NCI-H748 (cell line): Measurements from ENCODE around the gene GPNMB.

Experiments
- DNase-seq: peaks from one replicate; lab custom pipeline; 2025; ENCODE audit not compliant: unreplicated experiment; lab: John Stamatoyannopoulos, UW

GPNMB gene

GRCh38 chr7:23268746-23269145 is 22.2 kb downstream of the GPNMB start:
- no peak for DNase-seq

- DNase-seq, result no peak
Observed at GRCh38 chr7:23272275-23272674, 25.7 kb downstream of the GPNMB start.

DNA sequence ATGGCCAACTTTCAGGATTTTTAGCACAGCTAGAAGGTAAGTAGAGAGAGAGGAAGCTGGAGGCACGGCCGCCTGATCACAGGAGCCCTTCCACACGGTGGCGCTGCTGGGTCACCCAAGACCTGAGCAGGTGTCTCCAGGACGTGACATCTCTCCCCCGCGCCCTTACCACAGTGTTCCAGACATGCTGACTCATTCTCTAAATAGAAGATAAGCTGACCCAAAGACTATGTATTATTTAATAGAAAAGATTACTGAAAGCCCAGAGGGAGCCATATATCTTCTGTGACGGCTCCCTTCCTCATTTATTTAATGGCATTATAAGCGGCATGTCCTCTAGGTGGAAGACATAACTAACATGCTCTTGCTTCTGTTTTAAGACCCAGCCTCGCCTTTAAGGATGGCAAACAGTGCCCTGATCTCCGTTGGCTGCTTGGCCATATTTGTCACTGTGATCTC is 26.6 kb downstream of the GPNMB start:
- DNase-seq, result peak; percentile 90

DNA sequence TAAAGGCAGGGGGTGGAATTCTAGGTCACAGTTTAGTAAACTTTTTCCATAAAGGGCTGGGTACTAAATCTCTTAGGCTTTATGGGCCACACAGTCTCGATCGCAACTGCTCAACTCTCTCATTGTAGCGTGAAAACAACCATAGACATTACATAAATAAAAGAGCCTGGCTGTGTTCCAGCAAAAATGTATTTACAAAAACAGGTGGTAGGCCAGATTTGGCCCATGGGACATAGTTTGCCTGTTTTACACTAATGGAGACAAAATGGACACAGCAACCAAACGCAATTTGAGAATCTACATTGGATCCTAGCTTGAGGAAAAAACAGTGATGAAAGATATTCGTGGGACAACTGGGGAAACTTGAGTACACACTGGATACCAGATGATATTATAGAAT is 29.3 kb downstream of the GPNMB start:
- no peak for DNase-seq

- DNase-seq, result peak; percentile 24
Observed at GRCh38 chr7:23276376-23276775, 29.8 kb downstream of the GPNMB start.

DNA sequence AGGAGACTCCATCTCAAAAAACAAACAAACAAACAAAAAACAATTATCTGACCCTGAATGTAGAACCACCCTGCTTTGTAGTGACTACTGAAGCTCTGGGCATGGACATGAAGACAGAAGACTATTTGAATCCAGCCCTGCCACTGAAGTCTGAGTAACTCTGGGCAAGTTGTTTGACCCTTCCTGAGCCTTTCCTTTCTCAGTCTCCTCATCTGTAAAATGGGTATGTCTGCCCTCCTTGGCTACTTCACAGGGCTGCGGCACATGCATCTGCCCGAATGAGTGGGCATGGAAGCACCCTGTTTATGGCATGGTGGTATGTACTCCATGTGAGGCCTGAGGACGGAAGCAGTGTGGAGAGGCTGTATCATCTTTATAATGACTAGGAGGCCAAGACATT is 30.4 kb downstream of the GPNMB start:
- DNase-seq, result no peak

GRCh38 chr7:23277359-23277989 is 30.9 kb downstream of the GPNMB start:
- peak; percentile 61 for DNase-seq

DNA sequence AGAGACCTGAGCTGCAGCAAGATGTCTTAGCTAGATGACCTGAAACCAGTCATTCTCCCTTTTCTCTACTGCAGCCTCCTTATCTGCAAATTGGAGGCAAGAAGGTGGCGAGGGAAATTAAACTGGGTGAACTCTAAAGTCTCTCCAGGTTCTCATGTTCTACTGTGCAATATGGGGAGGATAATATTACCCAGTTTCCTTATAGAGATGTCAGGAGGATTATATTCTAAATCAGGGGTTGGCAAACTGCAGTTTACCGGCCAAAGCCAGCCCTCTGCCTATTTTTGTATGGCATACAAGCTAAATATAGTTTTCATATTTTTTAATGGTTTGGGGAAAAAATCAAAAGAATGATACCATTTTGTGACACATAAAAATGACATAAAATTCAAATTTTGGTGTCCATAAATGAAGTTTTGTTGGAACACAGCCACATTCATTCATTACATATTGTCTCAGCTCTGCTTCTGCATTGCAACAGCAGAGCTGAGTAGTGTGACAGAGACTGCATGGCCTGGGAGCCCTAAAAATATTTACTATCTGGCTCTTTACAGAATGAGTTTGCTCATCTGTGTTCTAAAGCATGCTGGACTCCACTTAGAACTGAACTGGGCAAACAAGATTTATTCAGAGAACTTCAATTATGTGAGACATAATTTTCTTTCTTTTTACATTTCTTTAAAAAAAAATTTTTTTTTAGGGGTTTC is 33.4 kb downstream of the GPNMB start:
- DNase-seq, result no peak

DNA sequence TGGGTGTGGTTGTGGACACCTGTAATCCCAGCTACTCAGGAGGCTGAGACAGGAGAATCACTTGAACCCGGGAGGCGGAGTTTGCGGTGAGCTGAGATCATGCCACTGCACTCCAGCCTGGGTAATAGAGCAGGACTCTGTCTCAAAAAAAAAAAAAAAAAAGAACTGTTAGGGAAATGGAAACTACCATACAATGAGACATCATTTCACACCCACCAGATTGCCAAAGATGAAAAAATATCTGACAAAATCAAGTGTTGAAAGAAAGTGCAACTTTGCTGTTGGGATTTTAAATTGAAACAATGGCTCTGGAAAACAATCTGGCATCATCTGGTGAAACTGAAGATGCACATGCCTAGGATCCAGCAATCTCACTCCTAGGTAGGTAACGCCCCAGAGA is 36.5 kb downstream of the GPNMB start:
- no peak for DNase-seq

DNA sequence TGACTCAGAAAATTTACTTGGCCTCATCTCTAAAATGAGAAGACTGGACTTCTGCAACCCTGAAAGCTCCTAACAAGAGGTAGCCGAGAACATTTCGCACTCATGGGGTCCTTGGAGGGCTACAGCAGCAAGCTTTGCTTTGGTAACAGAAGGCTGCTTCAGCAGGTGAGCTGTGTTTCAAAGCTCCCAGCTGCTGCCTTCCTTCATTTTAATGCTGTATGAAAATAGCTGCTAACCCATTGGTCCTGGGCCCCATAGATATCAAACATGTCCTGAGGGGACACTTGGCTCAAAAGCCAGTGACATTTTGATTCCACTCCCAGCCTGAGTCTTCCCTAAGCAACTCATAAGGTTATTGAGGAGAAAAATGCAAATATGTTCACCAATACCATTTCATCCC is 38.3 kb downstream of the GPNMB start:
- DNase-seq, result no peak

- DNase-seq, result no peak
Observed at GRCh38 chr7:23285657-23286646, 39.4 kb downstream of the GPNMB start.

- DNase-seq, result no peak
Observed at GRCh38 chr7:23287612-23288011, 41.0 kb downstream of the GPNMB start.

DNA sequence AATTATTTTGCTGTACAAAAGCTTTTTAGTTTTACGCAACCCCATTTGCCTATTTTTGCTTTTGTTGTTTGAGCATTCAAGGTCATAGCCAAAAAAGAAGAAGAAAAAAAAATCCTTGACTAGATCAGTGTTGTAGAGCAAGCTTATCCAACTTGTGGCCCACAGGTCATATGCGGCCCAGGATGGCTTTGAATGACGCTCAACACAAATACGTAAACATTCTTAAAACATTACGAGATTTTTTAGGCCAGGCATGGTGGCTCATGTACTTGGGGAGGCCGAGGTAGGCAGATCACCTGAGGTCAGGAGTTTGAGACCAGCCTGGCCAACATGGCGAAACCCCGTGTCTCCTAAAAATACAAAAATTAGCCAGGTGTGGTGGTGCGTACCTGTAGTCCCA is 44.4 kb downstream of the GPNMB start:
- DNase-seq, result no peak

DNA sequence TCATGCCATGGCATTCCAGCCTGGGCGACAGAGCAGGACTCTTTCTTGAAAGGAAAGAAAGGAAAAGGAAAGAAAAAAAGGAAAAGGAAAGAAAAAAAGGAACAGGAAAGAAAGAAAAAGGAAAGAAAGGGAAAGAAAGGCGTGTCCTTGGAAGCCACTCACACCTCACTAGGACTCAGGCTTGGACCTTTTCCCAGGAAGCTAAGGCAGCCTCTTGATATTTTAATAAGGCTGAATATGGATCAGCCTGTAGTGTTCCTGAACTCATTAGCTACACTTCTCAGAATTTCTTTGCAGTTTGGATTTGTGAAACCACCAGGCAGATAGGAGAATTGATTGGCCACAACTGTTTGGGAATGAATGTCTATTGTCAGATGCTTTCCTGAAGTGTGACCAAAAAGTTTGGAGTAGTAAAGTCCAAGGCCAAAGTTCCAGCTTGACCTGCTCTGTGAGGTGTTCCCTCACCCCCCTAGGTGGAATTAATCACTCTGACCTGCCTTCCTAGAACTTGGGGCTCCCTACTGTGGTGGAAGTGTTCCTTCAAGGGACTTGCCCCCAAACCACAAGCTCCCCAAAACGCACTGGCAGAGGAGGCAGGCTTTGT is 45.5 kb downstream of the GPNMB start:
- no peak for DNase-seq

DNA sequence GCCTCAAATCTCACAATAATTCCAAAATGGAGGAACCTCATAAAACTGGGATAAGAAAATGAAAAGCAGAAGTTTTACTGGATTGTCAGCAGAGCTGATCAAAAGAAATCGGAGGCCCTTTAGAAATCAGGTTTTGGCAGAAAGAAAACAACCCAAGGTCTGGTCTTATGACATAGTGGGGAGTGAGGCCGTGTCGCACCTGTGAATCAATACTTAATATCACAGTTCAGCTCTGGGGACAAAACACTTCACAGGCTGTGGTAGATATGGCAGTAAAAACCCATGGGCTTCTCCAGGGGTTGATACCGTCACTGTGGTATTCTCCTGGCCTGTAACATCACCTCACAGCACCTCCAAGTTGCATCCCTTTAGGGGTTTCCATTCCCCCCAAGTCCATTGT is 46.0 kb downstream of the GPNMB start:
- no peak for DNase-seq

DNA sequence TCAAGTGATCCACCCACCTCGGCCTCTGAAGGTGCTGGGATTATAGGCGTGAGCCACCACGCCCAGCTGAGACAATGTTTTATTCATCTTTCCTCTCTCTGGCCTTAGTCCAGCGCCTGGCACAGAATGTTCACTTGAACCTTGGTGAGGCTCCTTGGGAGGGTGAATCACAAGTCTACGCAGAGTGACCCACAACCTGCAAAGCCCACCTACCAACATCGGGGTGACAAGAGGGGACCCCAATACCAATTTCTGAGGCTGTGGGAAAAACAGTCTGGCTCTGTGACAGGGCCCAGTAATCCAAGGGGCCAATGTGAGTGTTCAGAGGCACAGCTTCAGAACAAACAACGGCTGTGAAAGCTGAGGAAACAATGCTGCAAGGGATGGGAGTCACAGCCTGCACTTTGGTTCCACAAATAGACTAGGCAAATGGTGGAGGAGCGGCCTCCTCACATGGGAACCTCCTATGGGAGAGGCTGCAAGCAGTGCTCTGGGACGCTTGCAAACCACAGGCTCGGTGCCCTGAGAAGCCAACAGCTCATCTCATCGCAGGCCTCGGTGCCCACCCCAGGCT is 47.0 kb downstream of the GPNMB start:
- no peak for DNase-seq

- DNase-seq, result no peak
Observed at GRCh38 chr7:23294549-23295400, 48.2 kb downstream of the GPNMB start.

DNA sequence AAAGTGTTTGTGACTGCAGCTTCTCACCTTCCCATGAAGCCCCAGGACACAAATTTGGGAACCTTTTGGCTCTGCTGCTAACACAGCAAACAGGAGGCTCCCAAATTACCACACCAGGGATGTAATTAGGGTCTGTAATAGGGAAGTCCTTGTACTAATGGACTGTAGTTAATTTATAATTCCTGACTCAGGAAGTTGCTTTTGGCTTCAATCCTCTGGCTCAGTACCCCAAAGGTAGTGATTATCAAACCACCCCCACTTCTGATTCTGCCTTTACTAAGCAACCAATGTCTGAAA is 48.8 kb downstream of the GPNMB start:
- DNase-seq, result no peak

GRCh38 chr7:23298141-23298881 is 51.7 kb downstream of the GPNMB start:
- DNase-seq, result no peak
